Activated T-helper 1 cell treated with Interleukin-2 at 50 U/mL for 16 hours (primary cell): ENCODE measurements around the gene ZNF232.
"Not testable (repeated sequence)": the region's sequence is repeated elsewhere in the genome, so short reads cannot be mapped to it uniquely, and the experiment has no call there.

ENCODE experiments used
- DNase-seq: peaks from one replicate; pipeline ENCODE4 v3.0.0-alpha.2; 2020; ENCODE audit warnings: low read depth

The ZNF232 gene

DNA sequence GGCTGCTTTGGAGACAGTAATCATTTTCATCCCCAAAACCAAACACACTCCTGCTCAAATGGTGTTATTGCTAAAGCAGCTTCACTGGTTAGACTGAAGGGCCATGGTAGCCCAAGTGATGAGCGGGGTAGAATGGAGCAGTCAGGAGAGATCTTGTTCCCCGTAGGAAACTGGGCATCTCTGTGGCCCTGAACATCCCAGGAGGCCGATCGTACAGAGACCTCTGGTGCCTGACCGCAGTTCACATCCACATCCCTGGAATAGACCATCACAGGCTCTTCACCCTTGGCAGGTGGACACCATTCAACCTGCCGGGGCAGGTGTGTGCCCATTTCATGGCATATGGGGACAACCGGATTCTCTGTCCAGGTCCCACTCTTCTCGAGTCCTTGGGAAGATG, 18.1 kb upstream of the ZNF232 start:
- not testable (repeated sequence) for DNase-seq

GRCh38 chr17:5128905-5129535, 17.3 kb upstream of the ZNF232 start:
- no peak for DNase-seq

DNA sequence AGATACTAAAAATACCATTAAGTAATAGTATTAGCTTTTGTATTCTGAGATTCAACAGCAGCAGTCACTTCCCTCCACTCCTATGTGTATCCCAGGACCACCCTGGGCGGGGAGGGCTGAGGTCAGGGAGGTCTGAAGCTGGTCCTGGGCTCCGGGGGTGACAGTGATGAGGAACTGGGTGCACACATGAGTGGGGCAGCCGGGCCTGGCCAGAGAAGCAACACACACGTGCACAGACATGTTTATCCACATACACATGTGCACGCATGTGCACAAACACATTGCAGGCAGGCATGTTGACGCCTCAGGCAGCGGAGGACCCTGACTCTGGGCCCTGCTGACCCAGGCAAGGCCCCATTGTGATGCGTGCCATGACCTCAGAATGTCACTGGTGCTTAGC, 16.7 kb upstream of the ZNF232 start:
- not testable (repeated sequence) for DNase-seq

DNA sequence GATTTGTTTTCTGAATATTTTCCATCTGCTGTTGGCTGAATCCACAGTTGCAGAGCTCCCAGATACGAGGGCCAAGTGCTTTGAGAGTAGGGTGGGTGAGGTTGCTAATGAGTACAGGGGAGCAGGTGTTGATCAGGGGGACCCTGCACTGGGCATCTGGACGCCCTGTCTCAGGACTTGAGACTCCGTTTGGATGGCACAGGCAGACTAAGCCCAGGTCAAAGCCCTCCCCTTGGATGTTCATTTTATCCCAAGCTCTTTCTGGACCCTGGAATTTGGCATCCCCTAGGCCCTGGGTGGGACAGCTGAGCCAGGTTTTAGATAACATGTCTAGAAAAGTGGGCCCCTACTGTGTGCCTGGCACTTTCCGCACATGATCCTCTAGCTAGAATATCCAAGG, 16.2 kb upstream of the ZNF232 start:
- DNase-seq, result no peak

GRCh38 chr17:5126719-5127488, 15.2 kb upstream of the ZNF232 start:
- DNase-seq, result no peak

- DNase-seq, result not testable (repeated sequence)
Observed at GRCh38 chr17:5124896-5125295, 13.2 kb upstream of the ZNF232 start.

DNA sequence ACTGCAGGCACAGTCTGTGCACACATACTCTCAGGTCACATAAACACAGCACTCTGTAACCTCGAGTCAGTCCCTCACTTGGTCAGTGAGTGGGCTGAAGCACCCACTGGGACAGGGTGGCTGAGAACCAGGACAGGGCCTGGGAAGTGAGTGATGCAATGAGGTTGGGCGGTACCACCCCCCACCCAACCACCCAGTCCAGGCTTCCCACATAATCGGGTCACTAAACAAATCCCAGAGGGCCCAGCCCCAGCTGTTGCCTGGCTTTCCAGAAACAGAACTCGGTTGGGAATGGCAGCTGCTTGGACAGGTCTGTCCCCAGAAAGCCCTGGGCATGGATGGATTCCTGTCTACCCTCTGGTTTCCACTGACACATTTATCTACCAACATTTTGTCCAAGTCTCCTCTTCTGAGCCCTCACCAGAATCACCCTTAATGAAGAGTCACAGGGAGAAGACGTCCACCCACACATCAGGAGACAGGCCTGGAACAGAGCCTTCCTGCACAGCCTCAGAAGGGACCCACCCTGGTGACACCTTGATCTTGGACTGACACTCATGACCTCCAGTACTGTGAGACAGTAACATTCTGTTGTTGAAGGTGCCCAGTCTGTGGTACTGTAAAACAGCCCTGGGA, 12.6 kb upstream of the ZNF232 start:
- DNase-seq, result not testable (repeated sequence)

GRCh38 chr17:5123343-5124124, 11.9 kb upstream of the ZNF232 start:
- no peak for DNase-seq

DNA sequence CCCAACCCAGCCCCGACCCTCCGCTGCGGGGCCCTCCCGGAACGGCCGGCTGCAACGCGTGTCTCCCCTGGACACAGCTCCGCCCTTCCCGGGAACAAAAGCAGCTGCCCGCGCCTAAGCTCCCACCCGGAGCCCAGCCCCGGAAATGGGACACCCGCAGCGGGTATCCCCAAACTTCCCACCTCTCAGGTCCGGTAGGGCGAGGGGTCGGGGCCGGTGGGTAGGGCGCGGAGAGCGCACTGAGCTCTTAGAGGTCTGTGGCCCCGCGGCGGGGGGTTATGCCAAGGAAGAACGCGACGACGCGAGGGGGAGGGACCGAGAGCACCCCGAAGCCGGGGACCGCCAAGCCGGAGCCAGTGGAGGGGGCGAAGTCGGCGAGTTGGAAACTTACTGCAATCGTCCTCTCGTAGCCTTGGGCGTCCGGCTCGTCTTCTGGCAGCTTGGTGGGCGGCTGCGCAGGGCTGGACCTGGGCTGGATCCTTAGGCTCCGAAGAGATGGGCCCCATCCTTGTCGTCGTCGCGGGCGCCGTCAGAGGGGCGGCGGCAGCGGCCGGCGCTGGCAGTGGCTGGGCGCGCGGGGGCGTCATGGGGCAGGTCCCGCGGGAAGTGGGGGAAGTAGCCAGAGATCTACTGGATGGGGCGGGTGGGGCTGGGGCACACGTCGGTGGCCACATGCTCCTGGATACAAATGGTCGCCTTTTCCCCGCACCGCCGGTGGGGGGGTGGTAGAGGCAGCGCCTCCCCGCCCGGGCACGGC, 11.1 kb upstream of the ZNF232 start:
- DNase-seq, result no peak

- DNase-seq, result not testable (repeated sequence)
Observed at GRCh38 chr17:5122056-5122455, 10.4 kb upstream of the ZNF232 start.

GRCh38 chr17:5121186-5121841, 9.6 kb upstream of the ZNF232 start:
- DNase-seq, result no peak

DNA sequence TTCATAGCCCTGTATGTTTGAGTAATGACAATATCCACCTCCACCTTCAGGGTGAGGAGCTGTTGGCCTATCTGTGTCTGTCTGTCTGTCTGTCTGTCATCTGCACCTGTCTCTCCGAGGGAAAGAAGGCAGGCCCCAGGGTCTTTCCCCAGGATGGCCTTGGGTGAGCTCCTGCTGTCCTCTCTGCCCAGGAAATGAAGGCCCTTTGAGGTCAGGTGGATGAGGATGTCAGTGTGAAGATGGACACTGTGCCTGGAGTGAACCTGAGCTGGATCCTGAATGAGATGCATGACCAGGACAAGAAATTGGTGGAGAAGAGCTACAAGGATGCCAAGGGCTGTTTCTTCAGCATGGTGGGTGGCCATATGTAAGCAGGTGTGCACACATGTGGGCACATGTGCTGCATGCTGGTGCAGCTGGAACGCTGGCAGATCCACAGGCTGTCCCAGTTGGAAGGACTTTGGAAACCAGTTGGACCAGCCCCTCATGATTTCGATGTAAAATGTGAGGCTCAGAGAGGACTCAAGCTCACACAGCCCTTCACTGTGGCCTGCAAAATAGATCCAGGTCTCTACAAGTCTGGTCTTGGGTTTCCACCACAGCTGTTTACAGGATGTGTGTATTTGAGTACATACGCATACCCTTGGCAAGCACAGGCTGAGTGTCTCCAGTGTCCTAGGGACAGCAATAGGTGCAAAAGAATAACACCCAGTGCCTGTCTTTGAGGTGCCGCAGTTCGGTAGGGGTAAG, 8.9 kb upstream of the ZNF232 start:
- not testable (repeated sequence) for DNase-seq

DNA sequence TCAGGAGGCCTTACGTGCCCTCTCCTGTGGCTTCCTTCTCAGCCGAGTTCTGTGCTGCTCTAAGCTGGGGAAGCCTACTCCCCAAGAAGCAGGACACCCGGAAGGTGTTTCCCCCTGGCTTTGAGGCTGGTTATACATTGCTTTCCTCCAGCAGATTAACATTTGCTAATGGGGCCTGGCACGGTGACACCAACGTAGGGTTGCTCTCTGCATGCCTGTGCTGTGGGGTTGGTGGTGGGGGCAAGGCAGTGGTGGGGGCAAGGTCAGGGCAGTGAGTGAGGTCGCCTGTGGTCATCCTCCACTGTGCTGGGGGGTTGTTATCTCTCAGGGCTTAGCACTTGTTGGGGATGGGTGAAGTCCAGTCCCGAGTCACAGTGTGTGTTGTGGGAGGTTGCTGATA, 8.4 kb upstream of the ZNF232 start:
- DNase-seq, result no peak

DNA sequence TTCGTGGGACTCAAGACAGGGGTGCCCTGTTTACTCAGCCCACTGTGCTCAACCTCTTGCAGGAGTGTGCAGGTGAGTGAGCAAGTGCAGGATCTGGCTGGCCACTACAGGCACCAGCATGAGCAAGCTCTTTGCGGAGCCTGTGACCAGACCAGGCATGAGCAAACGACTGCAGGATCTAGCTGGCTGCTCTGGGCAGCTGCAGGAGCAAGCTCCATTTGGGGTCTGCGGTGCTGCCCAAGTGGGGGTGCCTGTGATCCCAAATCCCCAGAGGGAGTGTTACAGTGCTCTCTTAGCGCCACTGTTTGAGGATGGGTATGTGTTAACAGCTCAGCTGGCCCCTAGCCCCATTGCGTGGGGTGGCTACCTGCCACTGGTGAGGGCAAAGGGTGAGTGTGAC, 6.5 kb upstream of the ZNF232 start:
- DNase-seq, result no peak

DNA sequence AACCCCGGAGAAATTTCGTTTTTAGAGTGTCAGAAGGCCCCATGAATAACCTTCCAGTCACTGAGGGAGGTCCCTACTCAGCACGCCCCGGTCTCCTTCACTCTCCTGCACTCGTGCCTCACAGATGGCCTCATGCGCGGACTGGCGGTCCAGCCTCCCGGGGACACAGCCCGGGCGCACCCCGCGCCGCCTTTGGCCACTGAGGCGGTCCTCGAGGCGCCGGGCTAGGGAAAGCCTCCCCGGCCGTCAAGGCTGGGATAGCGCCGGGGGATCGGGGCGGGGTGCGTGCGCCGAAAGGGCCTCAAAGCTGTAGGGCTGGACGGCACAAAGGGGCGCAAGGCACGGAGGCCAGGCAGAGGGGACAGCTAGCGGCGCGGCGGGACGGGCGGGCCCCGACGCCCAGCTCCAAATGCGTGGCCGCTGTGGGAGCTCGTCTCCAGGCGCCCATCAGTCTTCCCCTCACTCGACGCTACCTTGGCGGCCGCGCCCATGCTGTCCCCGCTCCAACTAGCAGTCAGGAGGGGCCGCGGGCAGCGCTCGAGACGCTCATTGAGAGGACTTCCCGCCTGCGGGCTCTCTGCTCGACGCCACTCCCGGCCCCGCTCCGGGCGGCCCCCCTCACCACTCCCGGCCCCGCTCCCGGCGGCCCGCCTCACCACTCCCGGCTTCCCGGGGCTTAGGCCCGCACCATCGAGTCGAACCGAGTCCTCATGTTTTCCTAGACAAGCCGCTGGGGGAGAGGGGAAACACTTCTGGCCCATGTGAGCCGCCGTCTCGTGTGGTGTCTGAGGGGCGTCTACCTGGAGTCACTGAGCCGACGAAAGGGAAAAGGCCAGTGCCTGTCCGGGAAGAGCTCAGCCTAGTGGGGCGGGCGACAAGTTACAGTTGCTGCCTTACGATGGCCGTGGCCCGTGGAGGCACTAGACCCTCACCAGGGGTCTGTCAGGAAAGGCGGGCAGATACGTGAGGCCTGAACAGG, 4.3 kb upstream of the ZNF232 start, which contains the start of gene USP6:
Gene USP6, plus strand, starts transcription at position 360 of the 979 bp plus-strand sequence. CDS start 14,336 bp downstream, outside the sequence.
- no peak for DNase-seq

DNA sequence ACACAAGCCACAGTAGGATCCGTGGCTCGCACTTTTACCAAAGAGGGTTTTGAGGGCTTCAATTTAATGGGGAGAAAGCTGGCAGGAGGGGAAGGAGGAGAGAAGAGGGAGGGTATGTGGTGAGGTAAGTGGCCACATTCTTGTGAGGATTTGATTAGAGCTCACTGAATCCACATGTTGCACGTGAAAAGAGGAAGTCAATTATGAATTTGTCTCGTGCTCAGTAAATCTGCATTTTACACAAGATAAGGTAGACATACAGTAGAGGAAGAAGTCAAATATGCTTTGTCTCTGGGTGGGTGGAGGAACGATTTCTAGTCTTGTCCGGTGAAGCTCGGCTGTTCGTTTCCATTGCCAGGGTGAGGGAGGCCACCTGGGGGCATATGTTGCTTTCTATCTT, 862 bp downstream of the ZNF232 start:
- DNase-seq, result no peak

DNA sequence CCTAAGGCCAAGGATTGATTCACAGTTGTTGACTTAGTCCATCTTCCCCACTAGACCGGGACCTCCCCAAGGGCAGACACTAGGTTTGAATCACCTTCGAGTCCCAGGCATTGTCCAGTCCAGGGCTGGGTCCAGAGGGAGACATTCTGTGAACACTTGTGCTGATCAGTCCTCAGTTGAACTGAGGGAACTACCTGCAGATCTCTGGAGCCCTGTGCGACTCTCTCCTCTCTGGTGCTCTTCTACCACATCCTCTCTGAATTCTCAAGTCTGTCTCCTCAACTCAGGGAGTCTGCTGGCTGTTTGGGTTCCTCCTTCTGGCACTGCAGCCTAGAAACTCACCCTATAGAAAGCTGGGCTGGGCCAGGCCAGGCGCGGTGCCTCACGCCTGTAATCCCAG, 10.8 kb downstream of the ZNF232 start:
- DNase-seq, result no peak

DNA sequence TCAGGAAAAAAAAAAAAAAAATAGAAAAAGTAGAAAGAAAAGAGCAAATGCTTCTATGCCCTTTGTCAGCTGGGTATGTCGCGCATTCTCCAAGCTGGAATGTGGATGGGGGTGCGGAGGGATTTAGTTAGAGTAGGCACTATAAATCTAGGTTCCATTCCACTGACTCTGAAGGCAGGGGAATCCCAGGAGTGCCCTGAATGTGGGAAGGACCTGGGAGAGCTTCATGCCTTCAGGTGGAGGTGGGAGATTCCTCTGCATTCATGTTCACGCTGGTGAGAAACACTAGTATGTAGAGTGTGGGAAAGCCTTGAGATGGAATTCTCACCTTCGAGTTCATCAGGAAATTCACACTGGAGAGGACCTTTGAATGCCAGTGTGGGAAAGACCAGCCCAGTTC, 12.4 kb downstream of the ZNF232 start:
- no peak for DNase-seq
